Tibial artery (tissue), 4 donors: ENCODE measurements around the gene N4BP2L1.

Experiments
- DNase-seq, 2 donors: peaks; one replicate each; pipeline ENCODE4 v3.0.0-alpha.2; 2019
- H3K27ac ChIP-seq, 2 donors: fragments of 200-600 bp; sonication (generic) in 1 of 2; 1 replicate in 1 of 2; 2 replicates in 1 of 2; pipeline ENCODE4 v1.5.1; 2018 to 2019; ENCODE audit warnings: mild to moderate bottlenecking in 1 of 2
- H3K27me3 ChIP-seq, 2 donors: fragments of 200-600 bp; sonication (generic) in 1 of 2; one replicate each; pipeline versions ENCODE4 v1.5.1 to v1.6.0; 2016 to 2019
- H3K36me3 ChIP-seq, 3 donors: fragments of 200-600 bp; sonication (generic) in 2 of 3; one replicate each; pipeline ENCODE4 v1.5.1; 2016 to 2019; ENCODE audit warnings: mild to moderate bottlenecking in 2 of 3
- H3K4me1 ChIP-seq, 4 donors: fragments of 200-600 bp; sonication (generic) in 2 of 4; 1 replicate in 3 of 4; 2 replicates in 1 of 4; pipeline ENCODE4 v1.5.1; 2016 to 2019
- H3K4me3 ChIP-seq, 2 donors: fragments of 200-600 bp; sonication (generic) in 1 of 2; 1 replicate in 1 of 2; 2 replicates in 1 of 2; pipeline ENCODE4 v1.5.1; 2018 to 2019; ENCODE audit warnings: mild to moderate bottlenecking in 2 of 2
- H3K9me3 ChIP-seq, 3 donors: fragments of 200-600 bp; sonication (generic) in 1 of 3; one replicate each; pipeline ENCODE4 v1.5.1; 2016 to 2019
- CTCF ChIP-seq, 2 experiments: fragments of 200-600 bp in 1 of 2; fragments of 450-650 bp in 1 of 2; IDR thresholded peaks; one replicate each; pipeline ENCODE4 v1.5.1; 2017 to 2019; ENCODE audit warnings: antibody characterized with exemption in 2 of 2, mild to moderate bottlenecking in 1 of 2, moderate library complexity in 1 of 2
- intact Hi-C: fragments of 100-400 bp; cut with DNase I; formaldehyde crosslinking; loops from one replicate; pipeline ENCODE4 v1.15.0; 2023; ENCODE audit warnings: low total_unique reads

N4BP2L1 gene

GRCh38 chr13:32454886-32455593 lies 27.1 kb upstream of the N4BP2L1 start:
- Histone ChIP-seq H3K27ac (no peak overlapping the region), H3K27me3 (no peaks in the 10 kb centered on the region), H3K36me3 (peaks cover 20 to 63% (median 39%) of the 10 kb centered on the region in 3 donors), H3K9me3 (peaks cover 0 to 36% (median 11%) of the 10 kb centered on the region in 3 donors), H3K4me1 (no peaks in the 10 kb centered on the region), H3K4me3 (no peak overlapping the region)
- no peak for DNase-seq
- intact Hi-C loops = no loop called here
- TF ChIP-seq CTCF (IDR thresholded peaks at IDR 0.05) = no peak

- no peak for DNase-seq
- H3K4me3 ChIP-seq = no peak overlapping the region
- intact Hi-C loops = no loop called here
- no peak for TF ChIP-seq CTCF (IDR thresholded peaks at IDR 0.05)
- H3K9me3 ChIP-seq = peaks cover 0 to 36% (median 11%) of the 10 kb centered on the region in 3 donors
- peaks cover 20 to 55% (median 39%) of the 10 kb centered on the region in 3 donors for H3K36me3 ChIP-seq
- no peaks in the 10 kb centered on the region for H3K4me1 ChIP-seq
- H3K27ac ChIP-seq = no peak overlapping the region
- H3K27me3 ChIP-seq = no peaks in the 10 kb centered on the region
Observed at GRCh38 chr13:32453981-32454380, 26.1 kb upstream of the N4BP2L1 start.

- intact Hi-C loops = no loop called here
- H3K4me1 ChIP-seq = no peaks in the 10 kb centered on the region
- H3K9me3 ChIP-seq = peaks cover 0 to 9% (median 3%) of the 10 kb centered on the region in 3 donors
Observed at GRCh38 chr13:32448972-32449371, 21.0 kb upstream of the N4BP2L1 start.

GRCh38 chr13:32447894-32448623 lies 20.1 kb upstream of the N4BP2L1 start:
- Histone ChIP-seq H3K9me3 (peaks cover 0 to 9% (median 3%) of the 10 kb centered on the region in 3 donors), H3K4me1 (no peaks in the 10 kb centered on the region), H3K4me3 (no peak overlapping the region), H3K36me3 (peaks cover 9 to 35% (median 27%) of the 10 kb centered on the region in 3 donors), H3K27ac (no peak overlapping the region), H3K27me3 (no peaks in the 10 kb centered on the region)
- DNase-seq = no peak
- no peak for TF ChIP-seq CTCF (IDR thresholded peaks at IDR 0.05)
- intact Hi-C loops = no loop called here

More at GRCh38 chr13:32448972-32449371, 21.0 kb upstream of the N4BP2L1 start:
- TF ChIP-seq CTCF (IDR thresholded peaks at IDR 0.05) = no peak
- Histone ChIP-seq H3K4me3 (no peak overlapping the region), H3K27me3 (no peaks in the 10 kb centered on the region), H3K27ac (no peak overlapping the region), H3K36me3 (peaks cover 9 to 33% (median 28%) of the 10 kb centered on the region in 3 donors)
- no peak for DNase-seq

GRCh38 chr13:32446773-32447465 lies 19.0 kb upstream of the N4BP2L1 start:
- no peak for TF ChIP-seq CTCF (IDR thresholded peaks at IDR 0.05)
- Histone ChIP-seq H3K27ac (no peak overlapping the region), H3K27me3 (no peaks in the 10 kb centered on the region), H3K9me3 (peaks cover 0 to 6% (median 3%) of the 10 kb centered on the region in 3 donors), H3K4me3 (no peak overlapping the region), H3K4me1 (no peaks in the 10 kb centered on the region), H3K36me3 (peaks cover 5 to 30% (median 18%) of the 10 kb centered on the region in 3 donors)
- intact Hi-C loops = no loop called here
- no peak for DNase-seq
